ENCODE data around the gene DYNC2H1.

DYNC2H1 gene

GRCh38 chr11:103325686-103326069, 216.5 kb downstream of the DYNC2H1 start:
- no peak for DNase-seq (ENCODE audit: low read depth)
- TF ChIP-seq, protein P1, sequence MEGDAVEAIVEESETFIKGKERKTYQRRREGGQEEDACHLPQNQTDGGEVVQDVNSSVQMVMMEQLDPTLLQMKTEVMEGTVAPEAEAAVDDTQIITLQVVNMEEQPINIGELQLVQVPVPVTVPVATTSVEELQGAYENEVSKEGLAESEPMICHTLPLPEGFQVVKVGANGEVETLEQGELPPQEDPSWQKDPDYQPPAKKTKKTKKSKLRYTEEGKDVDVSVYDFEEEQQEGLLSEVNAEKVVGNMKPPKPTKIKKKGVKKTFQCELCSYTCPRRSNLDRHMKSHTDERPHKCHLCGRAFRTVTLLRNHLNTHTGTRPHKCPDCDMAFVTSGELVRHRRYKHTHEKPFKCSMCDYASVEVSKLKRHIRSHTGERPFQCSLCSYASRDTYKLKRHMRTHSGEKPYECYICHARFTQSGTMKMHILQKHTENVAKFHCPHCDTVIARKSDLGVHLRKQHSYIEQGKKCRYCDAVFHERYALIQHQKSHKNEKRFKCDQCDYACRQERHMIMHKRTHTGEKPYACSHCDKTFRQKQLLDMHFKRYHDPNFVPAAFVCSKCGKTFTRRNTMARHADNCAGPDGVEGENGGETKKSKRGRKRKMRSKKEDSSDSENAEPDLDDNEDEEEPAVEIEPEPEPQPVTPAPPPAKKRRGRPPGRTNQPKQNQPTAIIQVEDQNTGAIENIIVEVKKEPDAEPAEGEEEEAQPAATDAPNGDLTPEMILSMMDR (IDR thresholded peaks at IDR 0.05; ENCODE audit: low read depth, low read length, missing control alignments), result no peak
- H3K4me3 ChIP-seq (ENCODE audit: low read depth, low read length), result no peak overlapping the region
- in situ Hi-C loops (cut with HindIII; ENCODE audit: low sequenced_read_pairs), result no loop called here

DNA sequence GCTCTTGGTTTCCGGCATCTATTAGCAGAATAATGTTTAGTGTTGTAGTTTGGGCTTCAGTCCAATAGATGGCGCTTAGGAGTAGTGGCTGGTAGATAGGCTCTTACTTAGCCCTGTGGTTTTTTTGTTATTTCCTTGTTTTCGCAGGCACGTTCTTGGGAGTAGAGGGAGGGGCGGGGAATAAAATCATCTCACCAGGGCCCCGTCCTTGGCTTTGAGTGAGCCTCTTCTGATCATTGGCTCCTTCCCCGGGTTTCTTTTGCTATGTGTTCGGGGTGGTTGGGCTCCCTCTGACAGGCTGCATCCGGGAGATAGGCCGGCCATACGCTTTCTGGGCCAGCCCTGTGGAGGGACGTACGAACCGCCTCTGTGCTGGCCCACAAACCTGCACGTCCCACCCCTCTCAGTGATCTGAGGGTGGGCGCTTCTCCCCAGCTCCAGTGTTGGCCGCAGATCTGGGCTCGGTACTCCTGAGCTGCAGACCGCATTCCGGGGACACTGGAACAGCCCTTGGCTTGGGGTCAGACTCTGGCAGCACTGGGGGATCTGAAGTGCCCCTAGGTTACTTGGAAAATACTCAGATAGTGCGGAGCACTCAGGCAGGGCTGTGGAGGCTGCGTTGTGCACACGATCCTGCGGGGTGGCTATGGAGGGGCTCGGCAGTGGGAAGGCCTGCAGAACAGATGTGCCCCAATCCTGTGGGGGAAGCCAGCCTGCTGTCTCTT, 217.0 kb downstream of the DYNC2H1 start:
- DNase-seq (ENCODE audit: low read depth), result peak; percentile 64
- TF ChIP-seq, protein P1 (IDR thresholded peaks at IDR 0.05; ENCODE audit: low read depth, low read length, missing control alignments), result peak; percentile 85
- no peak overlapping the region for H3K4me3 ChIP-seq (ENCODE audit: low read depth, low read length)
- in situ Hi-C loops (cut with HindIII; ENCODE audit: low sequenced_read_pairs), result no loop called here

GRCh38 chr11:103327721-103328120, 218.5 kb downstream of the DYNC2H1 start:
- no peak overlapping the region for H3K4me3 ChIP-seq (ENCODE audit: low read depth, low read length)
- no peak for DNase-seq (ENCODE audit: low read depth)
- in situ Hi-C loops (cut with HindIII; ENCODE audit: low sequenced_read_pairs), result no loop called here
- TF ChIP-seq, protein P1 (IDR thresholded peaks at IDR 0.05; ENCODE audit: low read depth, low read length, missing control alignments), result no peak

- no peak for DNase-seq (ENCODE audit: low read depth)
- in situ Hi-C loops (cut with HindIII; ENCODE audit: low sequenced_read_pairs), result no loop called here
- TF ChIP-seq, protein P1 (IDR thresholded peaks at IDR 0.05; ENCODE audit: low read depth, low read length, missing control alignments), result no peak
- H3K4me3 ChIP-seq (ENCODE audit: low read depth, low read length), result no peak overlapping the region
These were observed 223.2 kb downstream of the DYNC2H1 start for GRCh38 chr11:103332409-103332808.

DNA sequence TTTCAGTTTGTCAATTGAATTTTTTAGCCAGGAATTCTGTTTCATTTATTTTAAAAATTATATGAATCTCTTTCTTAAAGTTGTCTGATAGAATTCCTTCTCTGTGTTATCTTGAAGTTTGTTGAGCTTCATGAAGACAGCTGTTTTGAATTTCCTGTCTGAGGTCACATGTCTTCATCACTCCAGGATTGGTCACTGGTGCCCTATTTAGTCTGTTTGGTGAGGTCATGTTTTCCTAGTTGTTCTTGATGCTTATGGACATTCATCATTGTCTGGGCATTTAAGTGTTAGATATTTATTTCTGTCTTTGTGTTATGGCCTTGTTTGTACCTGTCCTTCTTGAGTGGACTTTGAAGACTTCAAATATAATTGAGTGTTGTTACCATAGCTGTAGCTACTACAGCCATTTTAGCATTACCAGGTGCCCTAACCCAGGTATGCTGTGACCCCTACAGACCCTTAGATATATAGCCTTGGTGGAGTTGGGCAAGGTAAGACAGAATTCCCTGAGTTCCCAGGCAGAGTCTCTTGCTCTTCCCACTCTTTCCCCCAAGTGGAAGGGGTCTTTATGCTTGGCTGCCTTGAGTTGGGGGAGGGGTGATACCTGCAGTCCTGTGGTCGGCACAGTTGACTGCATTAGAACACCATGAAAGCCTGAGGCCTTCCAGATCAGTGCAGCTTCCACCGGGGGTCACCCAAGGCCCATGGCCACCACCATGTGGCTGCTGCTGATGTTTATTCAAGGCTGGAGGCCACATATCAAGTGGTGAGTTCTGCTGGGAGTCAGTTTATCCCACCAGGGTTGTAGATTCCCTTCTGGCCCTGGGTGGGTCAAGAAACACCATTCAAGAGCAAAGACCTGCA, 229.6 kb downstream of the DYNC2H1 start:
- TF ChIP-seq, protein P1 (IDR thresholded peaks at IDR 0.05; ENCODE audit: low read depth, low read length, missing control alignments), result peak; percentile 36
- H3K4me3 ChIP-seq (ENCODE audit: low read depth, low read length), result no peak overlapping the region
- DNase-seq (ENCODE audit: low read depth), result no peak
- in situ Hi-C loops (cut with HindIII; ENCODE audit: low sequenced_read_pairs), result no loop called here

DNA sequence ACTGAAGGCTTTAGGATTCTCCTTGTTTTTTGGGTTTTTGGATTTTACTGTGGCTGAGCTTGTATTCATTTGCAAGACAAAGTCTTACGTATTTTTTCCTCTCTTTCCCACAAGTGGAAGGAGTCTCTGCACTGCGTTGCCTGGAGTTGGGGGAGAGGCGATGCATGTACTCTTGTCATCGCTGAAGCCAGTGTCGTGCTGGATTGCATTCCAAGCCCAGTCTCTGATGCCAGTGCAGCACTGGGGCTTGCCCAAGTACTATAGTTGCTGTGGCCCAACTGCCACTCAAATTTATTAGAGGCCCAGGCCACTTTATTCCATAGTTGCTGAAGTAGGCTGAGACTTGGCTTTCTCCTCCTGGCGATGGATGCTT, 230.2 kb downstream of the DYNC2H1 start:
- DNase-seq (ENCODE audit: low read depth), result no peak
- TF ChIP-seq, protein P1 (IDR thresholded peaks at IDR 0.05; ENCODE audit: low read depth, low read length, missing control alignments), result no peak
- in situ Hi-C loops (cut with HindIII; ENCODE audit: low sequenced_read_pairs), result no loop called here
- H3K4me3 ChIP-seq (ENCODE audit: low read depth, low read length), result no peak overlapping the region

All from astrocyte of the cerebellum (primary cell).